NCI-H187 (cell line): Measurements from ENCODE around the gene HSF5.
A peak's percentile ranks its signal among the peaks of the same experiment; 100 is the strongest.

Experiments used
- DNase-seq, 2 experiments: peaks; one replicate each; lab custom pipeline; 2025; lab: John Stamatoyannopoulos, UW

The HSF5 gene, protein sequence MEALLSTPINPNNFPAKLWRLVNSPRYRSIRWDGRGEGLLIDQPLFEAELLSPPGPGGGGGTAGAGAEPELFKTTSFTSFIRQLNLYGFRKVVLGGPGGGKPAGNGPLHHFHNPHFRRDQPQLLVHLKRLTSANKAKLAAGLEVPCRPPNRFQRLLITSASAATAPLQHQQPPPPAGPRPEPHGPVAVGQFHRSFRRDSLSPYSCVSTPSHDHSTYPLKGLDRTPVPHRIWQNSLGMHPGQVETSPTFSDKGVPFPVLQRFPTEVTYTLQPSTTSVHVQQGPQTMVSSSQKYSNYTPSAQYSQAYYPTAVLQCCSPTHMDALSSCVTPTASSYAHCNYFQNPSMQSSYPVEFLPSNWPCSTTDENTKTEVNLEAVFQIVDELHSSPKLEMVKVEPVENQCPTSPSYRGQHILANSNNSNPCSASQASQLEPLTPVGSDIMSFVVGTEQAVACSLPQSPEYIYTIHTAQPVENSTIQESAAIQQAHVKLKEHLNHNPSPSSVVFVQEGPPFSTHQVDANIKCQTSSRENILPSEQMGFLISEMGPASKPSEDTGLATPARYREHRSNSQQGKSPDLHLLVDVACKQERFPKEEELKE

DNA sequence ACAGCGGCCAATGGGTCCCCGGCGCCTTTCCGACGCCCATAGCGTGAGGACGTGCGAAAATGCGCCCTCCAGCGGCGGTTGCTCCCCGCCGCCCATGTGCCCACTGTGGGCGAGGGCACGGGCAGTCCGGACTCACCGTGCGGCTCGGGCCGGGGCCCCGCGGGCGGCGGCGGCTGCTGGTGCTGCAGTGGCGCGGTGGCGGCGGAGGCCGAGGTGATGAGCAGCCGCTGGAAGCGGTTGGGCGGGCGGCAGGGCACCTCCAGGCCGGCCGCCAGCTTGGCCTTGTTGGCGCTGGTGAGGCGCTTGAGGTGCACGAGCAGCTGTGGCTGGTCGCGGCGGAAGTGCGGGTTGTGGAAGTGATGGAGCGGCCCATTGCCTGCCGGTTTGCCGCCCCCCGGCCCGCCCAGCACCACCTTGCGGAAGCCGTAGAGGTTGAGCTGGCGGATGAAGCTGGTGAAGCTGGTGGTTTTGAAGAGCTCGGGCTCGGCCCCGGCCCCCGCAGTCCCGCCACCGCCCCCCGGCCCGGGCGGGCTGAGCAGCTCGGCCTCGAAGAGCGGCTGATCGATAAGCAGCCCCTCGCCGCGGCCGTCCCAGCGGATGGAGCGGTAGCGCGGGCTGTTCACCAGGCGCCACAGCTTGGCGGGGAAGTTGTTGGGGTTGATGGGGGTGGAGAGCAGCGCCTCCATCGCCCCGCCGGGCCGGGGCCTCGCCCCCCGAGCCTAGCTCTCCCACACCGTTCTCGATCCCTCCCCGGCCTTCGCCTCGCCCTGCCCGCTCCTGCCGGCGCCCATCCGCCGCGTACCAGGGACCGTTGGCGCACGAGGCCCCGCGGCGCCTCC is at the start of gene HSF5:
Gene HSF5, minus strand, starts transcription at position 820 of the 839 bp plus-strand sequence. Its CDS starts 134 bp downstream, at position 686.
- DNase-seq: no peak

DNA sequence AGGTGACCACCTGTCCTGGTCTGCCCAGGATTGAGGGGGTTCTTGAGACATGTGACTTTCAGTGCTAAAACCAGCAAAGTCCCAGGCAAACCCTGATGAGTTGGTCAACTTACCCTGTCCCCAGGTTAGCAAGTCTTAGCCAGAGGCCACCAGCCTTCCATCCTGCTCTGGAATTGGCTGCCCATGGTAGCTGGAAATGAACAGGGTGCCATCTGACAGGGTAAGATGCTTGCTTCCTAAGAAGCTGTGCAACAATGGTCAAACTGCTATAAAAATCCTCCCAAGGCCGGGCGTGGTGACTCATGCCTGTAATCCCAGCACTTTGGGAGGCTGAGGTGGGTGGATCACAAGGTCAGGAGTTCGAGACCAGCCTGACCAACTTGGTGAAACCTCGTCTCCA is 49.1 kb upstream of the HSF5 start:
- no peak for DNase-seq

DNA sequence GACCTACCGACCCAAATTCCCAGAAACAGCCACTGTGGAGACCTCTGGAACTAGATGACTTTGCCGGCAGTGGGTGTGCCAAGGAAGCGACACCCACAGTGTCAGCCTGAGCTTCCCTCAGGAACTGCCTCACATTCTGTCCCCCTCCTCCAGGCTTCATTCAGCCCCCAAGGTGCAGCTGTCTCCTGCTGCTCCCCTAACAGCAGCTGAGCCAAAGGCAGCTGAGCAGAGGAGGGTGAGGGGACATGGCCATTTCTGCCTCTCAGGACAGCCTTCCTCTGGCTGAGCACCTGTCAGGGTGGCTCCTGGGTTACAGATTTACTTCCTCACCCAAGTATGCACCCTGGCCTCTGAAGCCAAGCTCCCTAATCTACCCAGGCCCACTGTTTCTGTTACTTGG is 48.3 kb upstream of the HSF5 start:
- no peak for DNase-seq

DNA sequence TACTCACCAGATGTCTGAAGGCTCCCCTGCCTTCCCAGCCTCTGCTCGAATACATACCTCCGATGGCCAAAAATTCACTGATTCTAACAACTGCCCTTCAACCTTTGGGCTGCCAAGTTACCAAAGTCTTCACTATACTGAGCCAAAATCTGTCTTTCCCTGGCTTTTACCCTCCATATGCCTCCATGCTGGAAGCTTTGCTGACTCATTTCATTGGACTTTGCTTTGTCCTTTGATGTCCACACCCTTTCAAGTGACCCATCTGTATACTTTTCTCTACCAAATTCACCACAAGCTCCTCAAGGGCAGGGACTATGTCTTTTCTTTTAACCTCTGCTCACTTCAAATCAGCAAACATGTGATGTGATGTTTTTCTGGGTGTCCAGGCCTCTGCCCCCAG is 47.2 kb upstream of the HSF5 start:
- no peak for DNase-seq

DNA sequence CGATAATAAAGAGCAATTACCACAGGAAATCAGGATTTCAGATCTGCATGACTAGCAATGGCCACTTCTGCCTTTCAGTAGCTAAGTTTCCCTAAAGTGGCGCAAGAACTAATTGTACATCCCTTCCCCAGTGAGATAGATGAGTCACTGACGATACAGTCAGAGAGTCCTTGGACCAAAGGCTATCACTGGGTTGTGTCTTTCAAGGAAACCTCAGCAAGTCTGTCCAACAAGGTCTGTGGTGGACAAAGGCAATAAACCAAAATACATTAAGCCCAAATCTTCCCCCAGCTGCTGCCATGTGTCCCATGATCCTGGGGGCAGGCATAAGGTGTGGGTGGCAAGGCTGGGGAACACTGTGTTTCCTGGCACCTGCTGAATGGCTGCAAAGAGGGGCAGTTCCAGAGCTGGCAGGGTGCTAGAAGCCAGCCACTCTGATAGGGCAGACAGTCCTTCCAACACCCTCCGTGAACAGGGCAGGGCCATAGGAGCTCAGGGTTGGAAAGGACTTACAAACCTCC is 46.8 kb upstream of the HSF5 start:
- no peak for DNase-seq

DNA sequence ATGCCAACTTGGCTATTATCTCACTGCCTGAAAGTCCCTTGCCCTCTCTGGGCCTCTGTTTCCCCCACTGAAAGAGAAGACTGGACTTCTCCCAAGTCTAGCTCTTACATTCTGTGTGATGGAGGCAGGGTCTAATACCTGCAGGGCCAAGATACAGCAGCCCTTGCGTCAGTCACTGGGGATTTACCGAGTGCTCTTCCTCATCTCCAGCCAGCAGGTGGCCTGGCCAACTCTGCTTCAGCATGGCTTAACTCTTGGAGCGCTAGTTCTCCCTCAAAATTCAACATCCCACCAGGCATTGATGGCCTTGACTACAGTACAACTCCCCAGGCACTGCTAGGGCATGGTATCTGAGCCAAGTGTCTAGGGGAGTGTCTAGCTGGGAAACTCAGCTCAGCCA is 46.1 kb upstream of the HSF5 start:
- no peak for DNase-seq

DNA sequence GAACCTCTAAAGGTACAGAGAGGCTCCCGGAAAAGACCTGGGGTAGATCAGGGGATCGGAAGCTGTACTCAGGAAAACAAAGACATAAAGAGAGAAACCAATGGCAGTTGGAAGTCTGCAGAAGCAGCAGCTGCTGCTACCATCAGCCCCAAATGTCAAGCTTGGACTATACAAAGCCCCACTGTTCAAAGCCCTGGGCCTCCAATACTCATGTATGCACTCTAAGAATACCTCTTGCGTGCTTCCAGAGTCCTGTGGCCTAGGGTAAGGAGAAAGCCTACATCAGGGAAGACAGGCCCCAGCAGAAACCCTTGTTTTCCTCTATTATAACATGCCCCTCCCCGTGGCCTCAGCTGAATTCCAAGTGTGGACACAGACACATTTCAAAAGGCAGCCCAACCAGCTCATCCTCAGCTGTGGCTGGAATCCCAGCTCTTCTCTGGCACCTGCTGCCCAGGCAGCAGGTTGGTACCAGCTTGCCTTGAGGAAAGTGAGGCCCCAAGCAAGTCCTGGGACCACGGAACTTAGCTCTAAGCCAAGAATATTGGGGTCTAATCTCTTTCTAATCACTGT is 45.5 kb upstream of the HSF5 start:
- DNase-seq: no peak

DNA sequence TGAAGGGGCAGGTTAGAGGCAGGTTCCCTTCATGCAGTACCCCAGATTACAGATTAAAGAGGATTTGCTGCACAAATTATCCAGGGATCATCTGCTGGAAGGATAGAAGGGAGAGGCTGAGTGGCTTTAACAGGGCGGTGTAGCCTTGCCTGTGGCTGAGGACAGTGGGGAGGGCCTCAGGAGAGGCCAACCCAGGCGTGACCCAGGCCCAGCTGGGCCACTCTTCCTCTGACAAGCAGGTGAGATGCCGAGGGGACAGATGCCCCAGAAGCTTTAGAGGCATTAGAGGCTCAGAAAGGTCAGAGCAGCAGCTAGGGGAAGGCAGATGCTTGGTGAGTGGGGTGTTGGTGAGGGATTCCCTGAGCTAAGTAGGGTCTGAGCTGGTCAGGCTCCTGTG is 44.3 kb upstream of the HSF5 start:
- DNase-seq: no peak

DNA sequence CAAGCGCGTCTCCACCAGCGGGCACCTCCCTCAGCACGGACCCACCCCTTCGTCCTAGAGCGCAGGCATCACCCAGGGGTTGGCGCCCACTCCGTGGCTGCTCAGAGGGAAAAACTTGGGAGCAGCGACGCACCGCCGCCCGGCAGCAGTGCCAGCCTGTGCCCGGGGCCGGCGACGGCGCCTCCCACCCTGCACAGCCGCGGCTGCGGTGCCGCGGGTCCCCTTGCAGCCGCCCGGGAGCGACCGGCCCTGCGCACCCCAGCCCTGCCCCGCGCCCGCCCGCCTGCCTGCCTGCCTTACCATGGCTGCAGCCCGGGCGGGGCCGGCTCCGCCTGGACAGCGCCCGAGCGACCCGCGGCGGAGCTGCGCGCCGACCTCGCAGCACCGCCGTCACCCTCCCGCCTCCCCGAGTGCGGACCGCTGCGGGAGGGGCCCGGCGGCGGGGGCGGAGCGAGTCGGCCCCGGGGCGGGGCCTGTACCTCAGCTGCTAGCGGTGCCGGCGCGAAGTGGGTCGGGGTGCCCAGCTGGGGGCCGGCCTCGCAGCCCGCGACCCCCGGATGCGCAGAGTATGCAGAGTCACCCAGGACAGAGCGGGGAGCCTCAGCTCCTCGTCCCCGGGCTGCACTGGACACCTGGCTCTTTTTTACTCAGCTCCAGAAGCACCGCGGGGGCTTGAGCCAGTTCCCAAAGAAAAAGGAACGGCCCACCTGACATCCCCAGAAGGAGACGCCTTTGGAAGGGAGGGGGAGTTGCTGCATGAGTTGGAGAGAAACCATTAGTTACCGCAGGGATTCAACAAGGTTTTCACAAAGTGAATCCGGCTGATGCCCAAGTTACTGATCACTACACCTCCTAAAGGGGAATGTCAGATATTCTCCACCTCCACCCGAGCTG is 43.7 kb upstream of the HSF5 start:
- peak in 1 of 2 experiments; percentile 14 for DNase-seq

DNA sequence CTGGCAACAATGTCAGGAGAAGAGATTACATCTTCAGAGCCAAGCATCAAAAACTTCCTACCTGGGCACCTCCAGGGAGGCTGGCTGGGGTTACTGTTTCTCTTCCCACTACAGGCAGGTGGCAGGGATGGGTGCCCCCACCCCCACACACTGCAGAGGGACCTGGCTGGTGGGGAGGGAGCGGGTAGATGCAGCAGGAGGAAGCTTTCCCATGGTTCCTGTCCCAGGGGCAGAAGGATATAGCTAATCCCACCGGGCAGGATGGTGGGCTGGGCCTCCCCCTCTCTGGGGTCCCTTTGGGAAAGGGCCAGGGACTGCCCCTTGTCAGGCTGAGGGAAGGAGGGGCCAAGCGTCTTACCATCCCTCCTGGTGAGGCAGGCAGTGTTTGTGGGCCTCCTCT is 42.9 kb upstream of the HSF5 start:
- no peak for DNase-seq

DNA sequence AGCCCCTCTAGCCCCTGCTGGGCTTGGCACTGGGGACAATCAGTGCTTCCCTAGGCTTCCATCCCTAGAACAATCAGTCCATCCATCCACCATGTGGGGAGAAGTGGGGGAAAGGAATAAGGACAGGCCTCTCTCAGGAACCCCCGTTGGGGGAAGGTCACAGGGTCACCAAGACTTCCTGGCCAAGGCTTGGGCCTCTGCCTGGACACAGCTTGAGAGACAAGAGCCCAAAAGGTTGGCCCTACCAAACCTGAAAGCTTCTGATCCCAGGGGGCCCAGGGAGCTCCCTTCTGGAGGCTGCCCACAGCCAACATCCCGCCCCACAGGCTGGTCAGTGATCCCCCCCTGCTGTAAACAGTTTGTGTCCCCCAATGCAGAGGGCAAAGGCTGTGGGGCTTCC is 42.4 kb upstream of the HSF5 start:
- DNase-seq: no peak

DNA sequence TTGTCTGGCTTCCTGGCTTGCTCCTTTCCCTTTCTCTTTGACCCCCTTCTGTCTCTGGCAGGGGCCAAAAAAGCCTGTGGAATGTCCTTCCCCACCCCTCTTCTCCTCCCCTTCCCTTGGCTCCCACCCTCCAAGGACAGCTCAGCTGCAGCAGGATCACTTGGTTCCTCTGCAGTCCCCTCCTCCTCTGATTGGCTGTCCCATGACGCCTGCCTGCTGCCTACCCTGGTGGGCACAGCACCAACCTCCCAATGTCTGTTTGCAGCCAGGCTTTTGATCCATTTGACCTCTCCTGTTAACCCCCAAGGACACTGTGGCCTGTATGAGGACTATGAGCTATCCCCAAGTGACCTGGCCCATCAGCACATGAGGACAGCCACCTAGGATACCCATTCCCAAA is 41.1 kb upstream of the HSF5 start:
- no peak for DNase-seq

DNA sequence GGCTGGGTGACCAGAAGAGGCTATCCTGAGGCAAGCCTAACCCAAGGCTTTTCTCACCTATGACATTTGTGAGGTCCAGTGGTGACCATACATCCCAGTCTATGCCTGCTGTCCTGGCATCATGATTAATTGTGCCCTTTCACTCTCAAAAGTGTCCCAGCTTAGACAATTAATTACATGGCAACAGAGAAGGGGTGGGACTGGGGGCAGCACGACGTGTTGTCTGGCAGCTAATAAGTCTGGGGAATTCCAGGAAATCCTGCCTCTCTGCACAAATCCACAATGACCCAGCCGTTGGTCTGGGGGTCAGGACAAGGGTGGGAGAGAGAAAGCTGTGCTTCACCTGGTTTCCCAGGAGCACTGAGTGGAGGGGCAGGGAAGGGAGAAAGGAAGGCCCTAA is 40.2 kb upstream of the HSF5 start:
- no peak for DNase-seq

DNA sequence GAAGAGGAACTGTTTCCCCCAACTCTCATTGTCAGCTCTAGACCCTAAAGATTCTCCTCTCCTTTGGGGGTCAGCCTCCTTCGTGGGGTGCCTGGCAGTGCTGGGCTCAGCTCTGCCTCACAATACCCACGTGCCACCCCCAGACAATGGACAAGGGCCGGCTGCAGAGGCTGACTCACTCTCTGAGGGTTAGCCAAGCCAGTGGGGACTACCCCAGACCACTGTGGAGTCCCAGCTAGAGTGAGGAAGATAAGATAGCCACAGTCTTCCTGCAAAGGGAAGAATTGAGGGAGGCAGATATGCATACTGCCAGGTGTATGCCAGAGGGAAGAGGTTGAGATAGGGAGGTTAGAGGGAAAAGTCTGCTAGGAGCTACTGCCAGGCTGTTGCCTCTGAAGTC is 39.7 kb upstream of the HSF5 start:
- no peak for DNase-seq

DNA sequence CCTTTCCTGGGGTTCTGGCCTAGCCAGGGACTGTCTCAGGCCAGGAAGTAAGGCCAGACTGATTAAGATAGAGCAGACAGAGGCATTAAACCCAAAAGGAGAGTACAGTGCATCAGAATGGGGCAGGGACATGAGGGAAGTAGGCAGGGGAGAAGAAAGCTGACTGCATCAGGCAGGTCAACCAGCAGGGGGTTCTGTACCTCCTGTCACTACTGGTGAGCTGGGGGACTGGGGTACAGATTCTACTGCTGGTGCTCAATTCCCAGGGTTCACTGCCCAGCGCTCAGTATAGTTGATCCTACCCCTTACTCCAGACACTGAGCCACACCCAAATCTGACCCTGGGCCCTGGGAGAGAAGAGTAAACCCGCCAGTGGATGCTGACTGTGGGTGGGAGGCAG is 39.1 kb upstream of the HSF5 start:
- DNase-seq: no peak

DNA sequence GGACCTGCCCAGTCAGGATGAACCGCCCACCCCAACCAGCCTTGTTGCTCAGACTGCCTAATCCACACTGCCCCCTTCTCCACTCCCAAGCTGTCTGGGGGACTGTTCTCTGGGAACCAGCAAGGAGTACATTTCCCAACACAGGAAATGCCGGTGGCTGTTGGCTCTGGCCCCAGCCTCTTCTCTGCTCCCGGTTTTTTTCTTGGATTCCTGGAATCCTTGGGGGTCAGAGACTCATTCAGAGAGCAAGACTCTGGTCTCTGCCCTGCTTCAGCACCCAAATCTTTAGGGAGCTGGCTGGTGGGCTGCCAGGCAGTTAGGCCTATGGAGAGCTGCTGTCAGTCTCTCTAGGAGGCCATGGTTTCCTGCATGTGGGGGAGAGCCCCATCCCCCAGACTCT is 37.0 kb upstream of the HSF5 start:
- no peak for DNase-seq

DNA sequence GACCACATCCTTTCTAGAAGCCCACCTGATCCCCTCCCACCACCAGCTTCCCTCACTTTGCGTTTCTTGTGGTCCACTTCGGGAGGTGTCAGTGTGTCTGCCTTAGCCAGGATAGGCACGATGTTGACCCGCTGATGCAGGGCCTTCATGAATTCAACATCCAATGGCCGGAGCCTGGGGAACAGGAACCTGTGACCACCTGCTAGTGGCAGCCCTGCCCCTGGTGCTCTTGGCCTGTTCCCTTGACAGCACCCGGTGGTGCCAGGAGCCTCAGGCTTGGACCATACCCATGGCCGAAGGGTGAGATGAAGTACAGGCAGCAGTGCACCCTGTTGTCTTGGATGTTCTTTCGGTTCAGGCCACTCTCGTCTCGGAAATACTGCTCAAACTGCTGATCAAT is 33.5 kb upstream of the HSF5 start:
- DNase-seq: no peak

DNA sequence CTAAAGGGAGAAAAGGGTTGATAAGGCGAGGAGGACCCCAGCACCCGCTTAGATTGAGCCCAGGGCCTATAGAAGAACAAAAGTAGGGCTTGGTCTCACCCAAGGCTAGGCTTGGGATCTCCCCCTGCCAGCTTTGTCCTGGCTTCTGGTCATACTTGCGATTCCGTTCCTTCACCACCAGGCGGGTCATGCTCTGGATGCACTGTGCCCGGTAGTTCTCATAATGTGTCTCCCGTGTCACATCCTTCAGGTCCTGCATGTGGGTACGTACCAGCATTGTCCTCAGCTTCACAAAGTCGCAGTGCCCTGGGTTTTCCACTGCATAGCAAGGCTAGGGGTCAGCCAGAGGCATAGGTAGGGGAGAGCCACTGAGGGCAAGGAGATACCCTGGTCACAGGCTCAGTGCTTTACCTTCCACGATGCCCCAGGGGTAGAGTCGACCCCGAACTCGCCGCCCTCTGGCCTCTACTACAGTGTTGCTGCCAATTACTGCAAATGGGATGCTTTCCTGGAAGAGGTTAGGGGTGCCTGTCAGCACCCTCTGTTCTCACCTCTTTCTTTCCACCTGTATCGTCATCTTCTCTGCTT is 32.7 kb upstream of the HSF5 start:
- DNase-seq: no peak

DNA sequence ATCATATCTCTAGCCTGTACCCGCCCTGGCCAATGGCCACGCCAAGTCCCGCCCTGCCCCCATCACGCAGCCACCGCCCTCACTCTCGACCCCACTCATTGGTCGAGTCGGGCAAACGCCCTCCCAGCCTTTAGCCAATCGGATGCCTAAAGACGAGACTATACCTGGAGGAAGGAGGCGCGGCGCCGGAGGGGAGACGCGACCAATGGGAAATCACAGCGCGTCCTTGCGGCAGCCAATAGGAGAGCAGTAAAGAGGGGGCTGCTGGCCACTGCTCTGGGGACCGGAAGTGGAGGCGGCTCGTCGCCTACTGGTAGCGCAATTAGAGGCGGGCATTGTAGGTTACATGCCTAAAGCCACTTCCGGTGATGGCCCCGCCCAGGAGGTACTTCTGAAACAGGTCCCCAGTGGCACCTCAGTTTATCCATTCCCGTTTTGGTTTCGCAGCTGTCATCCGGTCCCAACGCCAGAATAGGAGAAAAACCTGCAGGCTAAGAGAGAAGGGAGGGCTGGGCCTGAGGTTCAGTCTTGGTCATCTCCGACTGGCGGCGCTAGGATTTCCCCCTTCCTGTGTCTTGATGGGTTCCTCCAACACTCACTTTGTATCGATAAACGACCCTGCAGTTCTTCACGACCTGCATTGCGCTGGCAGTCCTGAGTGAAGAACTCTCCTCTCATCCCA is 29.9 kb upstream of the HSF5 start:
- DNase-seq: peak; percentile 97 to 98

DNA sequence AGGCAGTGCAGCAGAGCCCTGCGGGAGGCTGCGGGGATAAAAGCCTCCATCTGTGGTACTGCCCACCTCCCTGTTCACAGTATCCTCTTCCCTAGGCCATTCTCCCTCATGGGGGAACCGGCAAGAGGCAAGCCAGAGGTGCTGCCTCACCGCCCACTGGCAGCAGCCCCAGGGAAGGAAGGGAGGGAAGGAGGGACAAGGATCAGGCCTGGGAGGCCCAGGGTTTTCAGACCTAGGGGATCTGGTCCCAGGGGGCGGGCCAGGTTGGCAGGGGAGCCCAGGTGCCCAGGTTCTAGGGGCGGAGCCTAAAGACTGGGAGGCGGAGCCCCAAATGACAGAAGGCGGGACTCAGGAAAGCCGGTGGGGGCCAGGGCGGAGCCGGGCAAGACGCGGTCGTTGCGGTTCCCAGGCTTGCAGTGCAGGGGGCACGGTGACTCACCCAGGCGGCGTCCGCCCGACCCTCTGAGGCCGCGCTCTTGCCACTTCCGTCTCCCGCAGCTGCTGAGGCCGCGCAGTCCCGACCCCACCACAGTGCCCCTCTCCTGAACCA is 29.2 kb upstream of the HSF5 start:
- peak; percentile 89 to 97 for DNase-seq
